Stimulated activated CD4-positive, alpha-beta T cell treated with anti-CD3 and anti-CD28 coated beads, Interleukin-1b, Interleukin-23, amount 100 ng/mL, for 48 hours (primary cell): Measurements from ENCODE around the gene LGI2.
"Not testable (repeated sequence)": the region's sequence is repeated elsewhere in the genome, so short reads cannot be mapped to it uniquely, and the experiment has no call there.

Experiments used
- DNase-seq: peaks from one replicate; pipeline ENCODE4 v3.0.0-alpha.2; 2020

Gene LGI2, protein sequence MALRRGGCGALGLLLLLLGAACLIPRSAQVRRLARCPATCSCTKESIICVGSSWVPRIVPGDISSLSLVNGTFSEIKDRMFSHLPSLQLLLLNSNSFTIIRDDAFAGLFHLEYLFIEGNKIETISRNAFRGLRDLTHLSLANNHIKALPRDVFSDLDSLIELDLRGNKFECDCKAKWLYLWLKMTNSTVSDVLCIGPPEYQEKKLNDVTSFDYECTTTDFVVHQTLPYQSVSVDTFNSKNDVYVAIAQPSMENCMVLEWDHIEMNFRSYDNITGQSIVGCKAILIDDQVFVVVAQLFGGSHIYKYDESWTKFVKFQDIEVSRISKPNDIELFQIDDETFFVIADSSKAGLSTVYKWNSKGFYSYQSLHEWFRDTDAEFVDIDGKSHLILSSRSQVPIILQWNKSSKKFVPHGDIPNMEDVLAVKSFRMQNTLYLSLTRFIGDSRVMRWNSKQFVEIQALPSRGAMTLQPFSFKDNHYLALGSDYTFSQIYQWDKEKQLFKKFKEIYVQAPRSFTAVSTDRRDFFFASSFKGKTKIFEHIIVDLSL

GRCh38 chr4:25030277-25031076 is at the start of gene LGI2:
Gene LGI2 (minus strand): TSS chr4:25030946. CDS start chr4:25030693, 253 bp downstream.
- no peak for DNase-seq

- DNase-seq: no peak
These were observed 47.8 kb upstream of the LGI2 start for GRCh38 chr4:25078523-25078922.

GRCh38 chr4:25076625-25077398 is 46.1 kb upstream of the LGI2 start:
- no peak for DNase-seq

- no peak for DNase-seq
These were observed 45.1 kb upstream of the LGI2 start for GRCh38 chr4:25075851-25076250.

GRCh38 chr4:25075129-25075528 is 44.4 kb upstream of the LGI2 start:
- DNase-seq: no peak

DNA sequence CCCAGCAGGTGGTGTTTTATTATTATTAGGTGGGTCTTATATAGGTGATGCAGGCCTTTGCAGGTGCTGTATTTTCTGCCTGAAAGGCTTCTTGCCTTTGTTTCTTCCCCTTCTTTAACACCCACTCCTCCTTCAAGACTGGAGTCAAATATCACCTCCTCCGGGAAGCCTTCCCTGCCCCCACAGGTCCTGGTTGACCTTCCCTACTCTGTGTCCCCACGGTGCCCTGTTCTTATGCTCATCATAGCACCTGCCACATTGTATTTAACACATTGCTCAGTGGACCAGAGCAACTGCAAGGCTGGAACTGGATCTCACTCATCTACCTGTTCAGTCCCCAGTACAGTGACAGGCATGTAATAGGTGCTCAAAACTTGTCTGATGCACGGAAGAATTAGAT is 39.8 kb upstream of the LGI2 start:
- DNase-seq: no peak

DNA sequence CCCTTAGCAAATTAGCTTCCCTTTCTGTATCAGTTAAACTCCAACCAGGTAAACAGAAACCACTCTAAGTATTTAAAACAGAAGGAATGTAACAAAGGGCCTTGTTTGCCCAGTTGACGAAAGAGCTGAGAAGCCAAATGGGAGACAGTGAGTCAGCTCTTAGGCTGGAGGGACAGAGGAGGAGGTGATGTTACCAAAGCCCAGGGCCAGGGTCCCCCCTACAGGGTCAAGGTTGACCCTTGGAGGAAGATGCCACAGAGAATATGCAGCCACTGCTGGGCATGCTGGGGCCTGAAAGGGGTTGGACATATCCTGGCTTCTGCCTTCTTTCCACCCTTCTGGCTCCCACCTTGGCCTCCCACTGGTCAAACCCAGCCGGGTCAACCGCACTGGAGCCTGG is 38.3 kb upstream of the LGI2 start:
- no peak for DNase-seq

GRCh38 chr4:25068386-25068785 is 37.6 kb upstream of the LGI2 start:
- no peak for DNase-seq

GRCh38 chr4:25065932-25066590 is 35.3 kb upstream of the LGI2 start:
- DNase-seq: no peak

- DNase-seq: no peak
These were observed 34.7 kb upstream of the LGI2 start for GRCh38 chr4:25065431-25065858.

DNA sequence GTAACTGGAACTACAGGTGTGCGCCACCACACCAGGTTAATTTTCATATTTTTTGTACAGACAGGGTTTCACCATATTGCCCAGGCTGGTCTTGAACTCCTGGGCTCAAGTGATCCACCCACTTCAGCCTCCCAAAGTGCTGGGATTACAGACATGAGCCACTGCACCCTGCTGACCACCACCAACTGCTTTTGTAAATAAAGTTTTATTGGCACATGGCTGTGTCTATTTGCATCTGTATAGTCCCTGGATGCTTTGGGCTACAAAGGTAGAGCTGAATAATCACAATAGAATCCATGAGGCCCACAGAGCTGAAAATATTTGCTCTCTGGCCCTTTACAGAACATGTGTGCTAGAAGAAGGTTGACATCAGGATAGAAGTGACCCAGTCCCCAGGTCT is 33.7 kb upstream of the LGI2 start:
- DNase-seq: not testable (repeated sequence)

DNA sequence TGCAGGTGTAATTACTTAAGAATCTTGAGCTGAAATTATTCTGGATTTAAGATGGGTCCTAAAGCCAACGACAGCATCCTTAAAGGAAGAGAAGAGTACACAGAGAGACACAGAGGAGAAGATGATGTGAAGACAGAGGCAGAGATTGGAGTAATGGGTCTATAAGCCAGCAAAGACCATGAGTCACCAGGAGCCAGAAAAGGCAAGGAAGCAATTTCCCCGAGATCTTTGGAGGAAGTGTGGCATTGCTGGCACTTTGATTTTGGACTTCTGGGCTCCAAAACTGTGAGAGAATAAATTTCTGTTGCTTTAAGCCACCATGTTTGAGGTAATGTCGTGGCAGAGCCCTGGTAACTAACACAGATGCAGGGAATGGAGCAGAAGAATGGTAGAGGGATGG is 32.4 kb upstream of the LGI2 start:
- no peak for DNase-seq

DNA sequence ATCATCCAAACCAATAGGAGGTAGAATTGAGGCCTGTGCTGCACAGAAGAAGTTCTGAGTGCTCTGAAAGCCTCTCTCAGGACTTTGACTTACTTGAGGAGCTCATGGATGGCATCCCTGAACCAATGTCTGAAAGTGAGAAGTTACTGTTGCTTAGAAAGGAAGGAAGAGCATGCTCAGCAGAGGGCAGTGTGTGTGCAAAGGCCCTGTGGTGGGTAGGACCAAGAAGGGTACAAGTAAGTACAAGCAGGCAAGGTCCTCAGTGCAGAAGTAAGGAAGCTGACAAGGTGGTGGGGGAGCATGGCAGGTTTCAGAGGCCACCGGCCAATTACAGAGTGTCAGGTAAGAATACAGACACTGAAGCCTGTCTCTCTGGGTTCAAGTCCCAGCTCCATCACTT is 31.4 kb upstream of the LGI2 start:
- DNase-seq: no peak

DNA sequence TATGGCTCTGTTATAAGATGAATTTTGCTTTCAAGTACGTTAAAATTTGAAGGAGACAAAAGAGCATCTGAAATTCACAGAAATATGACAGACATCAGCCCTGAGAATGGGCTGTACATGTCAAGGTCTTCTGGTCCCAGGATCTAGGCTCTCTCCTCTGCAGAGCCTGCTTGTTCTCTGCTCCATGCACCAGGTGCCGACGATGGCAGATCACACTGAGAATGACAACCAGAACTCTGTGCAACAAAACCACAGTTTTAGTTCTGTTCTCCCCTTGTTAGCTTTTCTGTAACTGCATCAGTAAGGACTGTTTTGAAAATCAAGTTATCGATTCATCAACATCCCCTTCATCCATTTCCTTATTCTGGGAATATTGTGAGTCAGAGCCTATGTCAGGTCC is 30.9 kb upstream of the LGI2 start:
- DNase-seq: no peak

- DNase-seq: no peak
These were observed 30.2 kb upstream of the LGI2 start for GRCh38 chr4:25060963-25061340.

DNA sequence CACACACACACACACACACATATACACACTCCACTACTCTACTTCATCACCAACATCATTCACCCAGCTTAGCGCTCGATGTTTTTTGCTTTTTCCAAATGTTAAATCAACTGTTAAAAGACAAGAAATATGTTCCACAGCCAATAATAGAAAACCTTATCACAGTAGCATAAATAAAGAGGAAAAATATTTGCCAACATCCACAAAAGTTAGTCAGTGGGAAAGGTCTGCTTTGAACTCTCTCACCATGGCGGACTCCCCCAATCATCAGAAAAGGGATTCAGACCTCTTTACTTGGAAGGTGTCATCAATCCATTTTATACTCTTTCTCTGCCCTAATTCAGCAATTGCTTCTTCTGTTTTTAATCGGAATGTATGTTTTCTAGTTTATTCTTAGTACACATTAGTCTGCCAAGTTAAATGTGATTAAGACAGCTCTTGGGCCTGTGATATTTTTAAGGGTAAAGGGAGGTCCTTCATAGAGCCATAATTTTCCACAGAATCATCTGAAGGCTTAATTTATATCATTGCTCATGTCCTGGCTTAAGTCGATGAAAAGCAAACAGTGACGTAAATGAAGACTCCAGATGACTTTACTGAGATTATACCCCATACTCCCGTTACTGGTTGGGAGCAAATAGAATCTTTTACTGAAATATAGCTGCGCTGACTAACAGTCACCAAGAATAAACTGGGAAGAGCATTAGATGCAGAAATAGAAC is 29.7 kb upstream of the LGI2 start:
- DNase-seq: no peak

GRCh38 chr4:25059791-25060190 is 29.0 kb upstream of the LGI2 start:
- no peak for DNase-seq

DNA sequence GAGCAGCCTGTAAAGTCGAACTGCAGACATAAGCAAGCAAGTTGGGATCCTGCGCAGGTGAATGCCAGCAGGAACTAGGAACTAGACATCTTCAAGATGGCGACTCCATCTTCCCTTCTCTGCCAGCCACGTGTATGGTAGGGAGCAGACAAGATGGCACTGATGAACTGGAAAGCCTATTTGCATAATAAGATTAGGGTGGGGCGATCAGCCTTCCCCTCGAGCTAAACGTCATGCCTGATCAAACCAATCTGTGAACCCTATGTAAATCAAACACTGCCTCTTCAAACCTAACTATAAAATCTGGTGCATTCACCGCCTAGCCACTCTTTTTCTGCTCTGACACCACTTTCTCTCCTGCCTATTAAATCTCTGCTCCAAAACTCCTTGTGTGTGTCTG is 28.1 kb upstream of the LGI2 start:
- no peak for DNase-seq

DNA sequence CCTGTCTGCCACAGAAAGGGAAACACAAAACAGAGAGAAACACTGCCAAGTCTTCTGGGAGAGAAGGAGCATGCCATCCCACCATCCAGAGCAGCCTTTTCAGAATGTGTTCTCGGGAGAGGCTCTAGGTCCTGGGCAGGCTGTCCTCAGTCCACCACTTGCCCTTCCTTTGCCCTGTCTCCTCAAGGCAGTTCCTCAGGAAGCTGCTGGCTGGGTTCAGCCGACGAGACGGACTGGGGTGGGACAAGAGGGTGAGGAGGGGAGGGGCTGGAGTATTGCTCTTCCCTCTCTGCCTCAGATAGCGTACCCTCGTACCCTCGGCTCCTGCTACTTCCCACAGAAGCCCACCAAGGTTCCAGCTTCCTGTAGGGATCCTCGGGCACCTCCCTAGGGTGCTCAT is 26.6 kb upstream of the LGI2 start:
- DNase-seq: no peak

GRCh38 chr4:25052037-25052436 is 21.3 kb upstream of the LGI2 start:
- not testable (repeated sequence) for DNase-seq

- DNase-seq: no peak
These were observed 20.8 kb upstream of the LGI2 start for GRCh38 chr4:25051534-25051933.
